ENCODE measurements around the gene NPBWR2. TPM values are rescaled to one million over a fixed set of nuclear protein-coding genes. Genes with fewer than 3 reads are reported as not detected.
A peak's percentile ranks its signal among the peaks of the same experiment; 100 is the strongest.

NPBWR2 gene
- total and polyA plus RNA-seq, 9 donors = not detected

- intact Hi-C loops (cut with DNase I) = no loop called here
- Histone ChIP-seq H3K36me3 (no peaks in the 10 kb centered on the region), H3K4me1 (ENCODE audit: insufficient read depth) (no peaks in the 10 kb centered on the region), H3K27me3 (no peaks in the 10 kb centered on the region), H3K27ac (no peak overlapping the region), H3K4me3 (no peak overlapping the region), H3K9me3 (no peaks in the 10 kb centered on the region)
- TF ChIP-seq EP300 (IDR thresholded peaks at IDR 0.05) = no peak
- no peak for TF ChIP-seq POLR2A (IDR thresholded peaks at IDR 0.05)
- no peak for TF ChIP-seq CTCF (IDR thresholded peaks at IDR 0.05)
- peak in 1 of 5 donors; percentile 29 for DNase-seq
- 85 to 90% (median 87%) methylated on average over 38 to 39 of the region's 39 CpGs for WGBS, 3 donors
Observed at GRCh38 chr20:64105846-64106434, 1.4 kb downstream of the NPBWR2 start.

- no peak for TF ChIP-seq CTCF (IDR thresholded peaks at IDR 0.05)
- no peak for TF ChIP-seq POLR2A (IDR thresholded peaks at IDR 0.05)
- no peak for TF ChIP-seq EP300 (IDR thresholded peaks at IDR 0.05)
- Histone ChIP-seq H3K27ac (no peak overlapping the region), H3K36me3 (no peaks in the 10 kb centered on the region), H3K9me3 (no peaks in the 10 kb centered on the region), H3K27me3 (no peaks in the 10 kb centered on the region), H3K4me3 (no peak overlapping the region), H3K4me1 (ENCODE audit: insufficient read depth) (no peaks in the 10 kb centered on the region)
- intact Hi-C loops (cut with DNase I) = no loop called here
- 64 to 85% (median 82%) methylated on average over 17 to 25 of the region's 25 CpGs for WGBS, 3 donors
- DNase-seq = peak in 1 of 5 donors; percentile 21
Observed at GRCh38 chr20:64104667-64105451, 2.5 kb downstream of the NPBWR2 start.

- intact Hi-C loops (cut with DNase I) = no loop called here
- 46 to 53% (median 52%) methylated on average over 14 to 20 of the region's 20 CpGs for WGBS, 3 donors
- peak in 1 of 5 donors; percentile 24 for DNase-seq
- Histone ChIP-seq H3K4me1 (ENCODE audit: insufficient read depth) (no peaks in the 10 kb centered on the region), H3K36me3 (no peaks in the 10 kb centered on the region), H3K27ac (no peak overlapping the region), H3K27me3 (no peaks in the 10 kb centered on the region), H3K9me3 (no peaks in the 10 kb centered on the region), H3K4me3 (no peak overlapping the region)
- TF ChIP-seq EP300 (IDR thresholded peaks at IDR 0.05) (no peak), POLR2A (IDR thresholded peaks at IDR 0.05) (no peak), CTCF (IDR thresholded peaks at IDR 0.05) (no peak)
Observed at GRCh38 chr20:64103871-64104666, 3.3 kb downstream of the NPBWR2 start.

- H3K36me3 ChIP-seq = no peaks in the 10 kb centered on the region
- no peak for DNase-seq
- intact Hi-C loops (cut with DNase I) = no loop called here
- no peaks in the 10 kb centered on the region for H3K27me3 ChIP-seq
- no peaks in the 10 kb centered on the region for H3K4me1 ChIP-seq (ENCODE audit: insufficient read depth)
- H3K9me3 ChIP-seq = no peaks in the 10 kb centered on the region
- TF ChIP-seq POLR2A (IDR thresholded peaks at IDR 0.05) = no peak
- no peak for TF ChIP-seq CTCF (IDR thresholded peaks at IDR 0.05)
- no peak for TF ChIP-seq EP300 (IDR thresholded peaks at IDR 0.05)
- H3K4me3 ChIP-seq = no peak overlapping the region
- no peak overlapping the region for H3K27ac ChIP-seq
- 15 to 19% (median 16%) methylated on average over 28 to 30 of the region's 30 CpGs for WGBS, 3 donors
Observed at GRCh38 chr20:64102647-64103354, 4.6 kb downstream of the NPBWR2 start.
